GM18499 (cell line): ENCODE data around the gene AP3S1.

ENCODE experiments used
- ATAC-seq: cut with Tn5 transposase; IDR thresholded peaks from one replicate; pipeline ENCODE4 v1.9.1; 2021; ENCODE audit warnings: moderate number of reproducible peaks; ENCODE audit not compliant: insufficient read depth, unreplicated experiment

Gene AP3S1

GRCh38 chr5:115932991-115933390 lies 91.3 kb downstream of the AP3S1 start:
- no peak for ATAC-seq

GRCh38 chr5:115934388-115934974 lies 92.7 kb downstream of the AP3S1 start:
- no peak for ATAC-seq

GRCh38 chr5:115936031-115936430 lies 94.3 kb downstream of the AP3S1 start:
- no peak for ATAC-seq

- no peak for ATAC-seq
These were observed 97.3 kb downstream of the AP3S1 start for GRCh38 chr5:115939059-115939458.

DNA sequence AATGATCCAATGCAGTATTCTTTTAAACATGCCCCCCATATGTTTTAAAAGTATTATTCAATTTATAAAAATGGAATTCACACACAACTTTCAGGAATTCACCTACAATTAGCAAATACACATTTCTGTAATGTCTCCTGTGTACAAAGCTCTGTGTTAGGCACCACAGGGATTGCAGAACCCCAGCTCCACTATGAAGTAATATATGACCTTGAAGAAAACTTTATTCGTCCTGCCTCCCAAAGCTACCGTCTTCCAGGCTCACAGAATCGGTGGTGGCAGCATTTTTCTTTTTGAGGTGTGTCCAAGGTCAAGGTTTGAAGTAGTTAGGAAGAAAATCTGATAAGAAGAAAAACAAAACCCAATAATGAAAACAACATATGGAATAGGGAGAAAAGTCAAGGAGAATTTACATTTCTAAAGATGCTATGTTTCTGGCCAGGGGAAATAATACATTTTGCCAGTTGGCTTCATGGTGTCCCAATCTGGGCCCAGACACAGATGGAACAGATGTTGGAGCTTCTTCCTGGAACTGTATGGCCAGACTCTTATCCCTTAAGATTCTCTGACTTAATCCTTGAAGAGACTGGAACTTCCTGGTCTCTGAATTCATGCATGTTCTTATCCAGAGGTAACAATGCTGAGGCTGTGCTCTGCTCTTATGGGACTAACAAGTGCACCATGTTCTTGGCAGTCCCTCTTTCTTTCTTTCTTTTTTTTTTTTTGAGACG lies 98.5 kb downstream of the AP3S1 start:
- no peak for ATAC-seq

DNA sequence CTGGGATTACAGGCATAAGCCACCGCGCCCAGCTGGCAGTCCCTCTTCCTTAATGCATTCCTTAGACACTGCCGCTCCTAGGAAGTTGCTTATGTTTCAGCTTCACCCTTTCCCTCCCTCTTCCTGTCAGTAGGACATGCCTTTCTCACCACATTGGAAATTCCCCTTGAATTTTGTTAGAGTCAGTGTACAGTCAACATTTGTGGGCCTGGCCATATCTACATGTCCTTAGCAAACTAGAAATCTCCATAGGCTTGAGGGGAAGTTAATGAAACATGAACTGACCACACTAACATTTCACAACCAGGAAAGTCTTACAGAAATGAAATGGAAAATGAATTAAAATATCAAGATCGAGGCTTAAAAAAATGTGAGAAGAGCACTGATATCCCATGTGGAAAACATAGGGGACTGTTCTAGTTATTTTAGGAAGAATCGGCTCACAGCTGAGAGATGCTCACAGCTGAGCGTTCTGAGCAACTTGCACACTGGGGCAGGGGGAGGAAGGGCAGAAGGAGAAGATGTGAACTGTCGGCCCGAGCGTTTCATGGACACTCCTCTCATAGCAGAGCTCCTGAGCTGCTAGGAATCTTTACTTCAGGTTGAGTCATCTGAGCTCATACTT lies 99.4 kb downstream of the AP3S1 start:
- no peak for ATAC-seq

GRCh38 chr5:115944501-115944900 lies 102.8 kb downstream of the AP3S1 start:
- ATAC-seq, result no peak

DNA sequence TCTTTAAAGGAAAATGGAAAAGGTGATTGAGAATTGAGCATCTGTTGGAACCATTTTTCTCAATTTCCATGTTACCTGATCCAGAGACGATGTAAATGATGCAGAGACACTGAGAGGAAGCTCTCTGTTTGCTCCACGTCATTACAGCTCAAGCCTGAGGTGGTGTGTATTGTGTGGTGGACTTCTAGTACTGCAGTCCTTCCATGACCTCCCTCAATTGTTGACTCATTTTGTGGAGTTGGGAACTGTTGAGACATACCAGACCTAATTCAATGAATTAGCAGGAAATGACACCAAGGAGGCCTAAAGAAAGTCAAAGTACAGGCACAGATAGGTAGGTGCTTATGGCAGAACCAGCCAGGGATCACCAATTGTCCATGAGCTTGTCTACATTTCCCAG lies 104.9 kb downstream of the AP3S1 start:
- no peak for ATAC-seq

- ATAC-seq, result no peak
These were observed 105.5 kb downstream of the AP3S1 start for GRCh38 chr5:115947260-115947659.

DNA sequence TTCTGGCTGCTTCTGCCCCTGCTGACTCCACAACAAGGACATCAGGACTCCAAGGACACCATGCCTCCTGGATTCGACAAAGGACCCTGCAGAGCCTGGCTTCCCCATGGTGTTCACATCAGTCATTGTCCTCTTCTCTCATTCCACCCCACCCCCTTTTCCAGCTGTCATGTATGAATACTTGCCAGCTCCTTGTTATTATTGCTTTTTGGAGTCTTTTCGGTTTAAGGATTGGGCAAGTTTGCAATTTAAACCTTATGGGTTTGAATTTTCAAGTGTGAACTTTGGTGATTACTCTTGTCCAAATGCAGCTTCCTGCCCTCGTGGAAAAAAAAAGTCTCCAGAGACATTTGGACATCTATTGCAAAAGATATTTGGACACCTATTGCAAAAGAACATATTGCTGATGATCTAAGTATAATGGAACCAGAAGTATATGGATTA lies 106.4 kb downstream of the AP3S1 start:
- ATAC-seq, result no peak

GRCh38 chr5:115949096-115949495 lies 107.4 kb downstream of the AP3S1 start:
- no peak for ATAC-seq

DNA sequence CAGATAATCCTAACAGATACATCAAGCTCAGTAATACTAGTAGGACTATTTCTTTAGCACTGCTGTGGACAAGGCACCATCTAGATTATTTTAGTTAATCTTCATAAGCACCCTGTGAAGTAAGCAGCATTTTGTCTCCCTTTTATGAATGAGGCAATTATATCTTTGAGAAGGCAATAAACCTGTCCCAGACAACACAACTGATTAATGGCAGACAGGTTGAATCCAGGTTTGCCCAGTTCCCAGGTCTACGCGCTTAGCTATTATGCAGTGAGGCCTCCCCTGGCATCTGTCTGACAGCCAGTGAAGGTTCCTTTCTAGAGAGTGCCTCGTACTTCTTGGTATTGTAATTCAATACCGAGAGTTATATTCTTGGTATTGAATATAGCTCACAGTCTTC lies 110.9 kb downstream of the AP3S1 start:
- ATAC-seq, result no peak

DNA sequence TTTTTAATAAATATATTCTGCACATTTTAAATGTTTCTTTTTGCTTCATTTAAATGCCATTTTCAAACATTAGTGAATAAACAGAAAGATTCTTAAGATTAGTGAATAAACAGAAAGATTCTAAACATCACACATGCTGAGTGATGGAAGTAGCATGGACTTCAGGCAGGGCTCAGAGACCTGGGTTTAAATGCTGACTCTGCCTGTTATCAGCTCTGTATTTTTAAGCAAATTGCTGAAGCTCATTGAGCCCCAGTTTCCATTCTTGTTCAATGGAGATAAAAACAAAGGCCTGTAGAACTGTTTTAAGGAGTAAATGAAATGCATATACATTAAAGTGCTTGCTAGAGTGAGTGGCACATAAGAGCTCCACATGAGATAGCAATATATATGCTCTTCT lies 112.4 kb downstream of the AP3S1 start:
- ATAC-seq, result no peak

- no peak for ATAC-seq
These were observed 115.2 kb downstream of the AP3S1 start for GRCh38 chr5:115956957-115957356.

- no peak for ATAC-seq
These were observed 119.9 kb downstream of the AP3S1 start for GRCh38 chr5:115961381-115962238.

- no peak for ATAC-seq
These were observed 120.5 kb downstream of the AP3S1 start, which contains the start of gene LVRN for GRCh38 chr5:115962239-115962564. Gene LVRN, plus strand, starts transcription at chr5:115962475. Its CDS starts 143 bp downstream, at chr5:115962618.

DNA sequence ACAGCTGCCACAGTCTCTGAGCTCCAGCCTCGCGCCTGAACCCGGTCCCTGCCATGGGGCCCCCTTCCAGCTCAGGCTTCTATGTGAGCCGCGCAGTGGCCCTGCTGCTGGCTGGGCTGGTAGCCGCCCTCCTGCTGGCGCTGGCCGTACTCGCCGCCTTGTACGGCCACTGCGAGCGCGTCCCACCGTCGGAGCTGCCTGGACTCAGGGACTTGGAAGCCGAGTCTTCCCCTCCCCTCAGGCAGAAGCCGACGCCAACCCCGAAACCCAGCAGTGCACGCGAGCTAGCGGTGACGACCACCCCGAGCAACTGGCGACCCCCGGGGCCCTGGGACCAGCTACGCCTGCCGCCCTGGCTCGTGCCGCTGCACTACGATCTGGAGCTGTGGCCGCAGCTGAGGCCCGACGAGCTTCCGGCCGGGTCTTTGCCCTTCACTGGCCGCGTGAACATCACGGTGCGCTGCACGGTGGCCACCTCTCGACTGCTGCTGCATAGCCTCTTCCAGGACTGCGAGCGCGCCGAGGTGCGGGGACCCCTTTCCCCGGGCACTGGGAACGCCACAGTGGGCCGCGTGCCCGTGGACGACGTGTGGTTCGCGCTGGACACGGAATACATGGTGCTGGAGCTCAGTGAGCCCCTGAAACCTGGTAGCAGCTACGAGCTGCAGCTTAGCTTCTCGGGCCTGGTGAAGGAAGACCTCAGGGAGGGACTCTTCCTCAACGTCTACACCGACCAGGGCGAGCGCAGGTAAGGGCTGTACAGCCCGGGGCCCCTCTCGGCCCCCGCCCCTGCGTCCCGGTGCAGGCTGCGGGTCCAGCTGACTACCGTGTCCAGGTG lies 121.0 kb downstream of the AP3S1 start:
- ATAC-seq, result no peak

GRCh38 chr5:115963566-115963965 lies 121.8 kb downstream of the AP3S1 start:
- ATAC-seq, result no peak
